HG03521 (cell line): ENCODE measurements around the gene NAPEPLD.
"Not testable (repeated sequence)": the region's sequence is repeated elsewhere in the genome, so short reads cannot be mapped to it uniquely, and the experiment has no call there.

Experiments used
- ATAC-seq: cut with Tn5 transposase; IDR thresholded peaks from one replicate; pipeline ENCODE4 v1.9.1; 2021; ENCODE audit warnings: mild to moderate bottlenecking, moderate library complexity; ENCODE audit not compliant: unreplicated experiment

The NAPEPLD gene

DNA sequence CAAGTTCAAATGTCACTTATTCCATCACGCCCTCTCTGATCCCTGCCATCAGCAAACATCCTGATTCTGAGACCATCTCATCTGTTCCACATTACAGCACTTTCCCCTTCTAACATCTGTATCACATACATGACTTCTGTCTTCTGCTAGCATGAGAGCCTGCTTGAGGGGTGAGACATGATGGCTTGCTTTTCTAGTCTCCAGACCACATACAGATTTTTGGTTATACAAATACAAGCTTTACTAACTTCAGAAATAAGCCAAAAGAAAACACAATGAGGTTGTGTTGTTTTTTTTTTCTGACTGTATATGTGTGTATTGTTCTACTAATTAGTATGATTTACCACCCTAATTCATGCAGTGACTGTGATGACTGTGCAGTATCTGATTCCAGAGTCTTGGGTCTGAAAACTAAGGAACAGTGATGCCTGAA lies 34.3 kb downstream of the NAPEPLD start:
- no peak for ATAC-seq

DNA sequence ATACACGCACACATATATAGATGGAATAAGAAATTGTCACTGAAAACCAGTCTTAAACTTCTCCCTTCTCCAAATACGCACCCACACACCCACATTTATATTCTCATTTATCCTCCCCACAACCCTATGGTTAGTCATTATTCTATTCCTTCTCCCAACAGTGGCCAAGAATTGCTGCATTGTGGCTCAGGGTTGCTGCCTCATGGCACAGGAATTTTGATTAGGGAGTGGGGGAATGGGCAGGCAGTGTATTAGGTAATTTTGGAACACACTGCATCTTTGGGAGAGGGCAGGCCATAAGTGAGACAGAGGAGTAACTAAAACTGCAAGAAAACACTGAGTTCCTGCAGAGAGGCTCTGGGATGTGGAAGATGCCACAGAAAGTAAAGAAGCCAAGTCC lies 35.7 kb downstream of the NAPEPLD start:
- ATAC-seq: no peak

DNA sequence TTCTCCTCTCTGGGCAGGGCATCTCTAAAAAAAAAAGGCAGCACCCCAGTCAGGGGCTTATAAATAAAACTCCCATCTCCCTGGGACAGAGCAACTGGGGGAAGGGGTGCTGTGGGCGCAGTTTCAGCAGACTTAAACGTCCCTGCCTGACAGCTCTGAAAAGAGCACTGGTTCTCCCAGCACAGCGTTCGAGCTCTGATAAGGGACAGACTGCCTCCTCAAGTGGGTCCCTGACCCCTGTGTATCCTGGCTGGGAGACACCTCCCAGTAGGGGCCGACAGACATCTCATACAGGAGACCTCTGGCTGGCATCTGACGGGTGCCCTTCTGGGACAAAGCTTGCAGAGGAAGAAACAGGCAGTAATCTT lies 42.2 kb downstream of the NAPEPLD start:
- not testable (repeated sequence) for ATAC-seq

DNA sequence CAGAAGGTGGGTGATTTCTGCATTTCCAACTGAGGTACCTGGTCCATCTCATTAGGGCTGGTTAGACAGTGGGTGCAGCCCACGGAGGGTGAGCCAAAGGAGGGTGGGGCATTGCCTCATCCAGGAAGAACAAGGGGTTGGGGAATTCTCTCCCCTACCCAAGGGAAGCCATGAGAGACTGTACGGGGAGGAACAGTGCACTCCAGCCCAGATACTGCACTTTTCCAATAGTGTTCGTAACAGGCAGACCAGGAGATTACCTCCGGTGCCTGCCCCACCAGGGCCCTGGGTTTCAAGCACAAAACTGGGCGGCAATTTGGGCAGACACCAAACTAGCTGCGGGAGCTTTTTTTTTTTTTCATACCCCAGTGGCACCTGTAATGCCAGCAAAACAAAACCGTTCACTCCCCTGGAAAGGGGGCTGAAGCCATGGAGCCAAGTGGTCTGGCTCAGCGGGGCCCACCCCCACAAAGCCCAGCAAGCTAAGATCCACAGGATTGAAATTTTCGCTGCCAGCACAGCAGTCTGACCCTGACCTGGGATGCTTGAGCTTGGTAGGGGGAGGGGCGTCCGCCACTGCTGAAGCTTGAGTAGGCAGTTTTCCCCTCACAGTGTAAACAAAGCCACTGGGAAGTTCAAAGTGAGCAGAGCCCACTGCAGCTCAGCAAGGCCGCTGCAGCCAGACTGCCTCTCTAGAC lies 42.7 kb downstream of the NAPEPLD start:
- ATAC-seq: no peak

DNA sequence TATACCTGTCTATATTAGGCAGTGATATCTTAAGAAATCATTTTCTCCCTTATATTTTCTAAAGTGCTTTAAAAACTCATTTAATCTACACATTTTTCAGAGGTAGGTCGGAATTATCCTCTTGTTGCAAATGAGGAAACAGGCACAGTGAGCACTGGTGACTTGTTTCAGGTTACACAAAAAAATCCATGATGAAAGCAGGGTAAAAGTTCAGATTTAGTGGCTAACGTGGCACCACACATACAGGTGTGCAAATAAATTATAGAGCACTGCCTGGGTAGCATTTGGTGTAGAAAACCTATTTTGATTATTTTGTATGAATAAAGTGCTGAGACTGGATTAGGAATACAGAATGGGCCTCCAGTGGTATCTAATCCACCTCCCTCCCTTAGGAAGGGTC lies 47.4 kb downstream of the NAPEPLD start:
- ATAC-seq: no peak

DNA sequence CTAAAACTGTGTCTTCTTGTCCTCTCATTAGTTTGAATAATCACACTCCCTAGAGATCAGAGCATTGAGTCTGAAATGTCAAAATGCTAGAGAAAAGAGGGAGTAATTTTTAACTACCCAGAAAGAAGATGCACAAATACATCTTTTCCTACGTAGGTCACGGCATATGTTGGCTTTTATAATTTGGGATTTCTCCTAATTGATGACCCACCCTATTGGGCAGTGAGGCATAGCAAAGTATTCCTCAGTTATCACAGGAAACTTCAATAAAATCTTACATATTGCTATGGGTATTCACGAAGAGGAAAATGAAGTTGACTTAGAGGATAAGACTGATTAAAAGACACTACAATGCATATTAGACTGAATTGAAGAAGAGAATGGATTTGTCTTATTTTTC lies 48.6 kb downstream of the NAPEPLD start:
- no peak for ATAC-seq

DNA sequence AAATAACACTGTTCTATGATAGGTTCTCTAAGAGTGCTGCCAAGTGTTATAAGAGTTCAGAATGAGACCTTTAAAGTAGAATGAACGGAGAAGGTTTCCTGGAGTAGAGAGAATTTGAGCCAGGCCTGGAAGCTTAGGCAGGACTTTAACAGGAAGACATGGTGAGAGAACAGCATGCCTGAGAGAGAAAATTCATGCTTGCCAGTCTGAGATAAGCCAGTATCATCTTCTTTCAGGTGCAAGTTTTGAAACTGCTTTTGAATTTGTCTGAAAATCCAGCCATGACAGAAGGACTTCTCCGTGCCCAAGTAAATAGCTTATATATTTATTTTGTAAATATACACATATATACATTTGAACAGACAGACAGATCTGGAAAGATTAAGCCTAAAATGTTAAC lies 51.9 kb downstream of the NAPEPLD start:
- ATAC-seq: no peak

DNA sequence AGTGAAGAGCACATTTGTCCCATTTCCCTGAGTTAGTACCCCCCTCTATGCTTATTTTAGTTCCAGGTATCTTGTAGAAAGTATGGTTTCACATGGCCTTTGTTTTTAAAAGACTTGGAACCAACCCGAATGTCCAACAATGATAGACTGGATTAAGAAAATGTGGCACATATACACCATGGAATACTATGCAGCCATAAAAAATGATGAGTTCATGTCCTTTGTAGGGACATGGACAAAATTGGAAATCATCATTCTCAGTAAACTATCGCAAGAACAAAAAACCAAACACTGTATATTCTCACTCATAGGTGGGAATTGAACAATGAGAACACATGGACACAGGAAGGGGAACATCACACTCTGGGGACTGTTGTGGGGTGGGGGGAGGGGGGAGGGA lies 53.3 kb downstream of the NAPEPLD start:
- not testable (repeated sequence) for ATAC-seq

DNA sequence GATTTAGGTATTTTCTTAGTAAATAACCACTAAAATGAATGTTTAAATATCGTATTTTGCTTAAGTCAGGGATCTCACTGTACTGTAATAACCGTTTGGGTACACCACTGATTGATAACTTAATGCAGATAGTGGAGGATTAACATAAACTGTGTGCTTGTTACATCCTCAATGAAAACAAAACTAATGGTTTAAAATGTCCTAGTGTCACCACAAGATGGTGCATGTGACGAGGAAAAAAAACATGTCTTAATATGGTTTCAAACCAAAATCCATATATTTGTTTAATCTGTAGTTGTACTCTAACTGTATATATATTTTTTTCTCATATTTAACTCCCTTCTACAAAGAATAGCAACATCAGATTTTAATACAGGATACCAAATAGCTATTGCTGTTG lies 54.8 kb downstream of the NAPEPLD start:
- no peak for ATAC-seq

DNA sequence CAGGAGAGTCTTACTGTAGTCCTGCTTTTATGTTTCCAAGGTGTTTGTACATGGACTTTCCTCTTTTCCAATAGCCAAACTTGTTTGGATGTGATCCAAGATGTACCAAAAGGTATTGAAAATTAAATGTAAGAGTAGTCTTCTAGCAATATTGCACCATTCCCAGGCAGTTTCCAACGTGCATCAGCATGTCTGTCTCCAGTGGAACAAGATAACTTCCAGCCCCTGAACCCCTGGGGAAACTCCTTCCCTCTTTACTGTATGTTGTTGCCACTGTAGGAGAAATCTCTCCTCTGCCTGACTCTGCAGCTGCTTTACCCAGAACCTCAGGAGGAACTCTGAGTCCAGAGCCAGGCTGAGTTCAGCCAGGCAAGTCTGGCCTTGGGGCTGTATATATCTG lies 55.5 kb downstream of the NAPEPLD start:
- no peak for ATAC-seq

DNA sequence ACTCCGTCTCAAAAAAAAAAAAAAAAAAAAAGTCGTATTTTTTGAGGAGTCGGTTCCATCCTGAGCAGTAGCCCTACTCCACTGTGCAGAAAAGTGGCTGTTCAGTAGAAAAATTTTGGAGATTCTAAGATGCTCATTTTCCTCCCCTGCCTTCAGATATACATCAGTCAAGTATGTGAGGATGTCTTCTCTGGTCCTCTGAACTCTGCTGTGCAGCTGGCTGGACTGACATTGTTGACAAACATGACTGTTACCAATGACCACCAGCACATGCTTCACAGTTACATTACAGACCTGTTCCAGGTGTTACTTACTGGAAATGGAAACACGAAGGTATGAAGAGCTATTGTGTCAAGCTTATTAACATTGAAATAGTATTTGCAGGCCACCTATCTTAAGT lies 56.6 kb downstream of the NAPEPLD start:
- not testable (repeated sequence) for ATAC-seq

DNA sequence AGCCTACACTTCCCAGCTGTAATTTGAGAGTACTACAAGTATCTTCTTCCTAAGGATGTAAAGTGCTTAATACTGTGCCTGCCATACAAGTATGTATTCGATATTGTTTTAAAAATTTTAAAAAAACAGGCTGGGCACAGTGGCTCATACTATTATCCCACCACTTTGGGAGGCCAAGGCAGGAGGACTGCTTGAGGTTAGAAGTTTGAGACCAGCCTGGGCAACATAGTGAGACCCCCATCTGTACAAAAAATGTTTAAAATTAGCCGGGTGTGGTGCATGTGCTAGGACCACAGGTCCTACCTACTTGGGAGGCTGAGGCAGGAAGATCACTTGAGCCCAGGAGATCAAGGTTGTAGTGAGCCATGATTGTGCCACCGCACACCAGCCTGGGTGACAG lies 65.7 kb downstream of the NAPEPLD start:
- no peak for ATAC-seq

DNA sequence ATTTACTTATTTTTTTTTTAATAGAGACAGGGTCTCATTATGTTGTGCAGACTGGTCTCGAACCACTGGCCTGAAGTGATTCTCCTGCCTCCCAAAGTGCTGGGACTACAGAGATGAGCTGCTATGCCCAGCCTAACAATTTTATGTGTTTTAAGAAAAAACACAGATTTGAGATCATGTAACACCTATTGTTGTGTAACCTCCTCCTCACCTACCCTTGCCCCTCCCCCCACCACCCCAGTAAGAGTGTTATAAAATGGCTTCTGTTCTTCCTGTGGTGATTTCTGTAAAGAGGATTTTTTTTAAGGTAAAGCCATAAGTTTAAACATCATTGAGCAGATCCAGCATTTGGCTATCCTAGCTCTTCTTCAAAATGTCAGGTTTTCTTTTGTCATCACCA lies 66.4 kb downstream of the NAPEPLD start:
- no peak for ATAC-seq

DNA sequence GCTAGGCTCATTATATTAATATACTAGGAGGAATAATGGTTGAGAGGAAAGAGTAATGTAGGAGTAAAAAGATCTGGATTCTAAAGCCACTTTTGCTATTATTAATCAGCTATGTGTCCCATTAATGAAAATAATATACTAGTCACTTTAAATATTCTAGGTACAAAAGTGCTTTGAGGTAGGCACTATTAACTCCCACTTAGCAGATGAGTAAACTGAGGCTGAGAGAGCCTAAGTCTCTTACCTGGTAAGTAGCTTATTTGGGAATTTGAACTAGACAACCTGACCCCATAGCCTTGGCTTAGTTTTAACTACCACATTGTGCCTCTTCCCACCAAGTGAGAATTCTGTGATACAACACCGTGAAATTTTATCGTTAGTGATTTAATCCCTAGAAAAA lies 68.0 kb downstream of the NAPEPLD start:
- ATAC-seq: no peak

DNA sequence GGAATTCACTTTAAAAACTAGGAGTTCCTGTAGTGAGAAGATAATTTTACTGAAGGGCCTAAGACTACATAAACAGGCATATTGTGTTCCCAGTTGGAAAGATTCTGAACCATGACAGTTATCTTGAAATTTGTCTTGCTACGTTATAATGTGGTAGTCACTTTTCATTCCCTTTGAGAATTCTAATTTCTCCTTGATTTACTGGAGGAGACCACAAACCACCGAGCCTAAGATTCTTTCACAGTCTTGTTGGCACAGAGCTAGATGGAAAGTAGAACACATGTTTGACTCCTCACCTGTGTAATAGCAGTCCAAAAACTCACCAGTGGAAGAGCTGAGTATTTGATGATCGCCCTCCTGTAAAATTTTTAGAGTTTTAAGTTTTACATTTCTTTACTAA lies 69.1 kb downstream of the NAPEPLD start:
- ATAC-seq: no peak

DNA sequence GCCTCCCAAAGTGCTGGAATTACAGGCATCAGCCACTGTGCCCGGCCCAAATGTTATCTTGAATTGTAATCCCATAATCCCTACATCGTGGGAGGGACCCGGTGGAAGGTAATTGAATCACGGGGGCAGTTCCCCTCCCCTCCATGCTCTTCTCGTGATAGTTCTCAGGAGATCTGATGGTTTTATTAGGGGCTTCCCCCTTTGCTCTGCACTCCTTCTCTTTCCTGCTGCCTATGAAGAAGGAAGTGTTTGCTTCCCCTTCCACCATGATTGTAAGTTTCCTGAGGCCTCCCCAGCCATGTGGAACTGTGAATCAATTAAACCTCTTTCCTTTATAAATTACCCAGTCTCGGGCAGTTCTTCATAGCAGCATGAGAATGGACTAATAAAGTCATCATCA lies 70.7 kb downstream of the NAPEPLD start:
- not testable (repeated sequence) for ATAC-seq

DNA sequence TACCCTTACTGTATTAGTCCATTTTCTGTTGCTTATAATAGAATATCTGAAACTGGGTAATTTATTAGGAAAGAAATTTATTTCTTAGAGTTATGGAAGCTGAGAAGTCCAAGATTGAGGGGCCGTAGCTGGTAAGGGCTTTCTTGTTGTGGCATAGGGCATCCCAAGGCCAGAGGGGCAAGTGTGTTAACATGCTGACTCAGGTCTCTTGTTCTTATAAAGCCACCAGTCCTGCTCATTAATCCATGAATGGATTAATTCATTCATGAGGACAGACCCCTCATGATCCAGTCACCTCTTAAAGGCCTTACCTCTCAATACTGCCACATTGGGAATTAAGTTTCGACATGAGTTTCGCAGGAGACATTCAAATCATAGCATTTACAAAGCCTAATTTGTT lies 71.6 kb downstream of the NAPEPLD start:
- no peak for ATAC-seq

DNA sequence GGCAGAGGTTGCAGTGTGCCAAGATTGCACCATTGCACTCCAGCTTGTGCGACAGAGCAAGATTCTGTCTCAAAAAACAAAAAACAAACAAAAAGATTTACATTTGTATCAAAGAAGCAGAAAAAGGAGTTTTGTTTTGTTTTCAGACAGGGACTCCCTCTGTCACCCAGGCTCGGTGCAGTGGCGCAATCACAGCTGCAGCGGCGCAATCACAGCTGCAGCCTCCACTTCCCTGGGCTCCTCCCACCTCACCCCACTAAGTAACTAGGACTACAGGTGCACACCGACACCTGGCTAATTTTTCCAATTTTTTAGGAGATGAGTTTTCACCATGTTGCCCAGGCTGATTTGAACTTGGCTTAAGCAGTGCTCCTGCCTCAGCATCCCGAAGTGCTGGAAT lies 72.1 kb downstream of the NAPEPLD start:
- ATAC-seq: no peak

DNA sequence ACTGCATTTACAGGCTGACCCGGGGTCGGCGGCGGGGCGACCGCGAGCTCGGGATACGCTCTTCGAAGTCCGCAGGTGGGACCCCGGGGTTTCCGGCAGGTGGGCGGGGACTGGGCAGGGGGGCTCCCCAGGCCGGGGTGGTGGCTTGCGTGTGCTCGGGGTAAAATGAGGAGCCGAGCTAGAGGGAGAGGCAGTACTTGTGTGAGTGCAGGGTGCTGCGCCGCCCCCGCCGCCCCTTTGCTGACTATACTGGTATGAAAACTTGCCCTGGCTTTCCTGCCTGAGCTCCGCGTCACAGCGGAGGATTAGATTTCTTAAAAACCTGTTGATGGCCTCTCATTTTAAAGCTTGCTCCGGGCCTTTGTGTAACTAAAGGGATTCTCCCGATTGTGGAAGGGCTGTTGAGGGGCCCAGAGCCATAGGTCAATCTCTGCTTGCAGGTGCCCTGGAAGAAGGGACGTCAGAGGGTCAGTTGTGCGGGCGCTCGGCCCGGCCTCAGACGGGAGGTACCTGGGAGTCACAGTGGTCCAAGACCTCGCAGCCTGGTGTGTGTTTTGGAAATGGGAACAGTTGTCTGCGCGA lies 73.5 kb downstream of the NAPEPLD start:
- ATAC-seq: peak; percentile 39

DNA sequence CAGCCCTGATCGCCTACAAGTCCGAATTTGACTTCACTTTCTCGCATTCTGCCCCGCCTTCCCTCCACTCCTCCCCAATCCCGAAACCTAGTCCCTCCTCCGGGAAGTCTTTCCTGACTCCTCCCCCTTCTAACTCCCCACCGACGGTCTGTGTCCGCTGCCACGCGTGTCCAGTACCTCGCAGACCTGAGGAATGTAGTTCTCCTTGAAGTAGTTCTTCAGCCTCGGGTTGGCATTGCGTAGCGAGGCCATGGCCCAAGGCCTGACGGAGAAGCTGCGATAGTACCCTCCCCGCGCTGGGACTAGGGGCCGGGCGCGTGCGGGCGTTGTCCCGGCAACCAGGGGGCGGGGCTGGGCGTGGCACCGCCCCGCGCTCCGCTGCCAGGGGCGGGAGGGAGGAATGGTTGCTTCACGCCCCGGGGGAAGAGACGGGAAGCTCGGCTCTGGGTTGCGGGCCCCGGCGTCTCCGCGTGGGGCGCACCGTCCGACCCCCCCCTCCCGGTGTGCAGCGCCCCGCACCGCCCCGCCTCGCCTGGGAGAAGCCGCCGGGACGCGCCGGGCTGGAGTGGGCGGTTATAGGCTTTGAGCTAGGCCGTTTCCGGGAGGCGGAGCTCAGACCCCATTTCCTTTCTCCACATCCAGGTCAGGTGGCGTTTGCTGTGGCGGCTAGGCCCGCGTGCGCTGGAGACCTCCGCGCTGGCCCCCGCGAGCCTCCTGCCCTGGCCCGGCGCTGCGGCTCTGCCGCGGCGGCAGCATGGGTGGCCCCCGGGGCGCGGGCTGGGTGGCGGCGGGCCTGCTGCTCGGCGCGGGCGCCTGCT lies 74.2 kb downstream of the NAPEPLD start, which contains the start of the genes ARMC10 and FBXL13:
ARMC10 (plus strand) TSS at position 622 of the 818 bp plus-strand sequence; CDS start at position 755, 133 bp downstream.
FBXL13 (minus strand) TSS at position 278 of the 818 bp plus-strand sequence.
- peak; percentile 87 for ATAC-seq

DNA sequence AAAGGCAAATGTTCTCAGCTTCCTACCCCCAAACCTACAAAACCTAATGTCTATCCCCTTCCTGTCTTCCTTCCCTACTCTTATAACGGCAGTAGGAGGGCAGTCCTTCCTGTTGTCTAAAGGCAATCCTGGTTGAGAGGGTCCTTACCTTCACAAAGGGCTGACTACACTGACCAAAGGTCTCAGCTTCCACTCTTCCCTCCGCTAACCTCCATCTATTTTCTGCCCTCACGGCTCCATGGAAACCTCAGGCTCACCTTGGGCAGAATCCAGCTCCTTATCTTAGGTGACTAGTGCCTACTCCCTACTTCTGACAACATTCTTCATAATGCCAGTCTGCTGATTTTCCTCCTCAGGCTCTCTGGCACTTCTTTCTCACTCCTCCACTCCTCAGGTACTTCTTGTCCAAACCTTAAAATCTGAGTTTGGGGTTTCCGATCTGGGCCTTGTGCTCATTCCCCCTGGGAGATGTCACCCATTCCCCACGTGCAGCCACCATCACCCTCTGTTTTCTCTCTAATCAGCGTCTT lies 74.8 kb downstream of the NAPEPLD start:
- no peak for ATAC-seq

DNA sequence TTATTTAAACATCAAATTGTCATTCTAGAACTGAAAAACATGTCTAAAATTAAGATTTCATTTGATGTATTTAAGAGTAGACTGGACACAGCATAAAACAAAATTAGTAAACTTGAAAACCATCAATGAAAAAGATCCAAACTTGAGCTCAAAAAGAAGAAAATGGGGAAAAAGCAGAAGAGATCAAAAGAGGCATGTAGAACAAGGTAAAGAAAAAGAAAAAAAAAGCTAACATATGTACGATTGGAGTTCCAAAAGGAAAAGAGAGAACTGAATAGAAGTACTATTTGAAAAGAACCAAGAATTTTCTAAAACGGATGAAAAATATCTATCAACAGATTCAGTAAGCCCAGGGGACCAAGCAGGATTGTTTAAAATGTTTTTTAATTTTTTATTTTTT lies 77.9 kb downstream of the NAPEPLD start:
- no peak for ATAC-seq
